Panc1 (cell line): ENCODE results near the gene KMT2B. TPM values are rescaled to one million over a fixed set of nuclear protein-coding genes. Genes with fewer than 3 reads are reported as not detected.
"Not testable (repeated sequence)": the region's sequence is repeated elsewhere in the genome, so short reads cannot be mapped to it uniquely, and the experiment has no call there.

Experiments used
- ATAC-seq: fragments of 200-7000 bp; cut with Tn5 transposase; 2 replicates; pipeline ENCODE4 v1.9.1; 2020; ENCODE audit warnings: mild to moderate bottlenecking, moderate library complexity
- BruUV-seq: library from RNA; stranded (reverse); fragments of 400-500 nt; replicated peaks from 2 replicates; lab custom pipeline; 2021; lab: Mats Ljungman, UMichigan
- CTCF ChIA-PET: fragments of 300-600 bp; sonication (Branson Sonifier 250); formaldehyde crosslinking; loops from one replicate; lab custom pipeline; 2022; ENCODE audit warnings: antibody characterized with exemption; lab: Charles Lee
- POLR2A ChIA-PET: fragments of 300-600 bp; sonication (Branson Sonifier 250); formaldehyde crosslinking; loops from one replicate; lab custom pipeline; 2022; ENCODE audit warnings: antibody characterized with exemption; lab: Charles Lee
- DNase-seq: peaks from one replicate; pipeline ENCODE4 v3.0.0-alpha.2; 2010; ENCODE audit warnings: low read depth, low spot score
- H3K27ac ChIP-seq: 2 replicates; pipeline ENCODE4 v1.5.1; 2011; ENCODE audit warnings: mild to moderate bottlenecking, low read length, inconsistent platforms
- H3K27me3 ChIP-seq: fragments of 200-500 bp; sonication (Bioruptor generic); 2 replicates; pipeline ENCODE4 v1.6.0; 2014; ENCODE audit warnings: low read length, inconsistent platforms; ENCODE audit not compliant: control insufficient read depth, insufficient read depth
- H3K36me3 ChIP-seq: fragments of 200-500 bp; sonication (Bioruptor generic); 2 replicates; pipeline ENCODE4 v1.5.1; 2014; ENCODE audit warnings: inconsistent platforms, mild to moderate bottlenecking, low read length, moderate library complexity; ENCODE audit not compliant: control insufficient read depth, insufficient read depth
- H3K4me1 ChIP-seq: 2 replicates; pipeline ENCODE4 v1.5.1; 2011; ENCODE audit warnings: inconsistent platforms, mild to moderate bottlenecking, low read length, moderate library complexity; ENCODE audit not compliant: control insufficient read depth, insufficient read depth
- H3K4me3 ChIP-seq, 2 experiments: 2 replicates each; pipeline ENCODE4 v1.5.1; 2011 to 2012; ENCODE audit warnings: low read depth in 2 of 2, low read length in 2 of 2, mild to moderate bottlenecking in 2 of 2, inconsistent platforms in 1 of 2, moderate library complexity in 1 of 2
- H3K9me3 ChIP-seq: fragments of 200-500 bp; sonication (Bioruptor generic); 2 replicates; pipeline ENCODE4 v1.5.1; 2014; ENCODE audit warnings: low read depth, mild to moderate bottlenecking, inconsistent platforms, low read length, moderate library complexity; ENCODE audit not compliant: control insufficient read depth, insufficient read depth
- POLR2AphosphoS5 ChIP-seq: IDR thresholded peaks from 2 replicates; pipeline ENCODE4 v1.6.1; 2012; ENCODE audit warnings: mild to moderate bottlenecking, low read depth, low read length, moderate library complexity
- SIN3A ChIP-seq: IDR thresholded peaks from 2 replicates; pipeline ENCODE4 v1.6.1; 2012; ENCODE audit warnings: low read depth, mild to moderate bottlenecking, low read length, moderate library complexity, borderline replicate concordance; ENCODE audit not compliant: insufficient read depth
- TCF7L2 ChIP-seq: IDR thresholded peaks from 2 replicates; pipeline ENCODE4 v1.6.1; 2011; ENCODE audit warnings: mild to moderate bottlenecking, low read depth, low read length, inconsistent platforms
- in situ Hi-C: cut with HindIII; loops from 2 replicates; pipeline ENCODE4 v1.10.0; 2016; ENCODE audit warnings: low sequenced_read_pairs, low pct_unique_long_range_greater_than_20kb
- intact Hi-C: fragments of 100-400 bp; cut with micrococcal nuclease; formaldehyde crosslinking; loops from one replicate; pipeline ENCODE4 v1.10.0; 2022; ENCODE audit not compliant: unreplicated experiment
- total RNA-seq: library from RNA; stranded (reverse); gene quantifications from one replicate; pipeline ENCODE4 v1.2.1, GENCODE V29; 2021; ENCODE audit not compliant: unreplicated experiment
- TF ChIP-seq, protein P1 (sequence below): fragments of 450-650 bp; IDR thresholded peaks from 2 replicates; pipeline ENCODE4 v1.5.1; 2017; ENCODE audit warnings: mild to moderate bottlenecking

KMT2B gene
- total RNA-seq, 1 experiment from 2014 or later, result 68.8 TPM

DNA sequence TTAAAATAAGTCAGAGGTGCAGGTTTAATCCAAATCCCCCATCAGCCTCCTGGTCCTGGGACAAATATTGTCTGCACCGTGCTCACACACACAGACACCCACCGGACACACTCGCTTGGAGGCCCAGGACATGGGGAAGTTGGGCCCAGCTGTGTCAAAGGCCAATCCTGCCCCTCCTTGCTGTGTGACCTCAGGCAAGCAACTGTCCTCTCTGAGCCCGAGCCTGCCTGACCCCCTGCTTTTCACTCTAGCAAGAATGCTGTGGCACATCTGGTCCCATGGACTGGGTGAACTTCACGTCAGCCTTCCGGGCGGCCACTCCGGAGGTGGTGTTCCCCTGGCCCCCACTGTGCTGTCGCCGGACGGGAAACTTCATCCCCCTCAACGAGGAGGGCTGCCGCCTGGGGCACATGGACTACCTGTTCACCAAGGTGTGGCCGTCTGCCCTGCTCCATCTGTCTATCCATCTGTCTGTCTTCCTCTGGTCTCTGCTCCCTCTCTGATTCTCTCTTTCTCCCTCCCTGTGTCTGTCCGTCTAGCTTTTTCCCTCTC, 42.1 kb upstream of the KMT2B start:
- CTCF ChIA-PET, result interaction anchor here (0.6 kb wide), 1 partner anchor 19 kb away, joined by 4 read pairs; no protein-coding TSS in a partner anchor
- intact Hi-C loops (no loop called here), in situ Hi-C loops (no loop called here)
- no TSS peak for BruUV-seq
- no peak for DNase-seq
- Histone ChIP-seq H3K4me3 (no peak overlapping the region), H3K27me3 (peaks cover 3% of the 10 kb centered on the region; the same call in 1 of the 2 replicates), H3K36me3 (no peaks in the 10 kb centered on the region), H3K27ac (no peak overlapping the region), H3K9me3 (no peaks in the 10 kb centered on the region), H3K4me1 (no peaks in the 10 kb centered on the region)
- TF ChIP-seq SIN3A, result no peak
- no peak for TF ChIP-seq TCF7L2
- TF ChIP-seq, protein P1, sequence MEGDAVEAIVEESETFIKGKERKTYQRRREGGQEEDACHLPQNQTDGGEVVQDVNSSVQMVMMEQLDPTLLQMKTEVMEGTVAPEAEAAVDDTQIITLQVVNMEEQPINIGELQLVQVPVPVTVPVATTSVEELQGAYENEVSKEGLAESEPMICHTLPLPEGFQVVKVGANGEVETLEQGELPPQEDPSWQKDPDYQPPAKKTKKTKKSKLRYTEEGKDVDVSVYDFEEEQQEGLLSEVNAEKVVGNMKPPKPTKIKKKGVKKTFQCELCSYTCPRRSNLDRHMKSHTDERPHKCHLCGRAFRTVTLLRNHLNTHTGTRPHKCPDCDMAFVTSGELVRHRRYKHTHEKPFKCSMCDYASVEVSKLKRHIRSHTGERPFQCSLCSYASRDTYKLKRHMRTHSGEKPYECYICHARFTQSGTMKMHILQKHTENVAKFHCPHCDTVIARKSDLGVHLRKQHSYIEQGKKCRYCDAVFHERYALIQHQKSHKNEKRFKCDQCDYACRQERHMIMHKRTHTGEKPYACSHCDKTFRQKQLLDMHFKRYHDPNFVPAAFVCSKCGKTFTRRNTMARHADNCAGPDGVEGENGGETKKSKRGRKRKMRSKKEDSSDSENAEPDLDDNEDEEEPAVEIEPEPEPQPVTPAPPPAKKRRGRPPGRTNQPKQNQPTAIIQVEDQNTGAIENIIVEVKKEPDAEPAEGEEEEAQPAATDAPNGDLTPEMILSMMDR, result no peak
- no peak for TF ChIP-seq POLR2AphosphoS5
- ATAC-seq, result no peak
- POLR2A ChIA-PET, result no interaction called here

DNA sequence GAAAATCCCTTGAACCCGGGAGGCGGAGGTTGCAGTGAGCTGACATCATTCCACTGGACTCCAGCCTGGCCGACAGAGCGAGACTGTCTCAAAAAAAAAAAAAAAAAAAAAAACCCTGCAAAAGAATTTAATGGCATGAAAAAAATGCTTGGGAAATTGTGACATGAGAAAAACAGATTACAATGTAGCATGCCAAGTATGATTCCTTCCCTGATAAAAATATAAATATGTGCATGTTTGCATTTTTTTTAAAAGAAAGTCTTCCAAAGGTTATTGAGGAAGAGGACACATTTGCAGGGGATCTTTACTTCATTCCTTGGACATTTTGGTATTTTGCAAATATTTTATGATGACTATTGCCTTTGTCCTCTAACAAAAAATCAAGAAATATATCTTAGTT, 28.0 kb upstream of the KMT2B start:
- DNase-seq (no peak), ATAC-seq (no peak)
- intact Hi-C loops, result no loop called here
- no peak overlapping the region for H3K4me3 ChIP-seq
- no TSS peak for BruUV-seq
- H3K9me3 ChIP-seq, result no peaks in the 10 kb centered on the region
- in situ Hi-C loops, result no loop called here
- CTCF ChIA-PET, result interaction anchor here (0.6 kb wide), 1 partner anchor 157 kb away, joined by 8 read pairs; no protein-coding TSS in a partner anchor
- H3K4me1 ChIP-seq, result no peaks in the 10 kb centered on the region
- POLR2A ChIA-PET, result no interaction called here
- H3K27me3 ChIP-seq, result no peaks in the 10 kb centered on the region
- TF ChIP-seq POLR2AphosphoS5, result no peak
- no peaks in the 10 kb centered on the region for H3K36me3 ChIP-seq
- H3K27ac ChIP-seq, result no peak overlapping the region

DNA sequence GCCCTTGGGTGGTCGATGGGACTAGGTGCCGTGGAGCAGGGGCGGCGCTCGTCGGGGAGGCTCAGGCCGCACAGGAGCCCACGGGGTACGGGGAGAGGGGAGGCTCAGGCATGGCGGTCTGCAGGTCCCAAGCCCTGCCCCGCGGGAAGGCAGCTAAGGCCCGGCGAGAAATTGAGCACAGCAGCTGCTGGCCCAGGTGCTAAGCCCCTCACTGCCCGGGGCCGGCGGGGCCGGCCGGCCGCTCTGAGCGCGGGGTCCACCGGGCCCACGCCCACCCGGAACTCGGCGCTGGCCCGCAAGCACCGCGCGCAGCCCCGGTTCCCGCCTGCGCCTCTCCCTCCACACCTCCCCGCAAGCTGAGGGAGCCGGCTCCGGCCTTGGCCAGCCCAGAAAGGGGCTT, 26.7 kb upstream of the KMT2B start:
- CTCF ChIA-PET, H3K36me3 ChIP-seq, in situ Hi-C loops, H3K4me1 ChIP-seq, BruUV-seq, intact Hi-C loops, DNase-seq, H3K27ac ChIP-seq, H3K9me3 ChIP-seq, ATAC-seq, H3K4me3 ChIP-seq, POLR2A ChIA-PET, H3K27me3 ChIP-seq: not testable (repeated sequence)

DNA sequence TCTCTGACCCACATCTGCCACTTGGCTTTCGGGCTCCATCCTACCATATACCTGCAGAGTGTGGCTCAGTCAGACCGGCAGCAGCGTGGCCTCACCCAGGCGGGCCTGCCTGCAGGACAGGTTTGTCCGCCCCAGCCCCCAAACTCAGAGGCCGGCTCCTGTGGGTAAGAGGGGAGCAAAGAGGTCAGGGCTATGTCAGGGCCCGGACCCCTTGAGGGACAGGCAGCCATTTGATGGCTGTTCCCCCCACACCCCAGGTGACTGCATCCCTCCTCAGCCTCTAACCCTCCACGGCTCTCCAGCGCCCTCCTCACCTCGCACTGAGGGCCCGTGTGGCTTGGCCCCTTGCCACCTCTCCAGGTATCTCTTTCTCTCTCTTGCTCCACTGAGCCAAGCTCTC, 25.8 kb upstream of the KMT2B start:
- BruUV-seq, result no TSS peak
- no peaks in the 10 kb centered on the region for H3K27me3 ChIP-seq
- POLR2A ChIA-PET, result no interaction called here
- in situ Hi-C loops, result no loop called here
- intact Hi-C loops, result no loop called here
- H3K36me3 ChIP-seq, result no peaks in the 10 kb centered on the region
- TF ChIP-seq, protein P1, result no peak
- TF ChIP-seq TCF7L2, result no peak
- DNase-seq, result no peak
- CTCF ChIA-PET, result interaction anchor here (0.8 to 1.2 kb wide), 2 partner anchors 10 to 18 kb away, joined by 3 to 6 read pairs; no protein-coding TSS in a partner anchor
- no peaks in the 10 kb centered on the region for H3K4me1 ChIP-seq
- ATAC-seq, result no peak
- H3K4me3 ChIP-seq, result no peak overlapping the region
- H3K9me3 ChIP-seq, result no peaks in the 10 kb centered on the region
- H3K27ac ChIP-seq, result no peak overlapping the region
